HG02981 (cell line): ENCODE data around the gene UBE3C.

Experiments used
- ATAC-seq: cut with Tn5 transposase; IDR thresholded peaks from one replicate; pipeline ENCODE4 v1.9.1; 2021; ENCODE audit warnings: mild to moderate bottlenecking, moderate library complexity; ENCODE audit not compliant: unreplicated experiment

UBE3C gene

DNA sequence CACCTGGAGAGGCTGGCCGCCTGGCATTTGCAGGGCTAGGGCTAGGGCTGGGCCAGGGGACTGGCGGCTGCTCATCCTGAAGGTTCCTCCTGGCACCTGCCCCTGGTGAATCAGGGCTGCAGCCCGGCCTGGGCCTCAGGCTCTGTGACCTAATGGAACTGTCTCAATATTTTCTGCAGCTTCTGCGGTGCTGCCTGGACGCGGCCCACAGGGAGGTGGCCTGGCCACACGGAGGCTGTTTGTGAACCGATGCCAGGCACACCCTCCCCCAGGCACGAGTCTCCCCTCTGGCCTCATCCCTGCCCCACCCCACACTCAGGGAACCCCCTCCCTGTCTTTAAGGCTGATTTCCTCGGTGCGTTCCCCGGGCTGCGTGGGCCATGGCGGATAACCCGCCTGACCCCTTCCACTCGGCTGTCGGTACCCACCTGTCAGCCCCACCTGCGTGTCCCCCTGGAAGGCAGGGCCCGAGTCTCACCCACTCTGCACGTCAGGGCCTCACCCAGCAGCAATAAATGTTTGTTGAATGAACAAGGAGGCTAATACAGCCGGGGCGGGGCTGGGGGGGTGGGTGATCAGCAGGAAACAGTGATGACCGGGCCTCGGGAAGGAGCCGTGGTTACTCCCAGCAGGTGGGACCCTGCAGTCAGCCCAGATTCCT lies 143.5 kb downstream of the UBE3C start:
- no peak for ATAC-seq

DNA sequence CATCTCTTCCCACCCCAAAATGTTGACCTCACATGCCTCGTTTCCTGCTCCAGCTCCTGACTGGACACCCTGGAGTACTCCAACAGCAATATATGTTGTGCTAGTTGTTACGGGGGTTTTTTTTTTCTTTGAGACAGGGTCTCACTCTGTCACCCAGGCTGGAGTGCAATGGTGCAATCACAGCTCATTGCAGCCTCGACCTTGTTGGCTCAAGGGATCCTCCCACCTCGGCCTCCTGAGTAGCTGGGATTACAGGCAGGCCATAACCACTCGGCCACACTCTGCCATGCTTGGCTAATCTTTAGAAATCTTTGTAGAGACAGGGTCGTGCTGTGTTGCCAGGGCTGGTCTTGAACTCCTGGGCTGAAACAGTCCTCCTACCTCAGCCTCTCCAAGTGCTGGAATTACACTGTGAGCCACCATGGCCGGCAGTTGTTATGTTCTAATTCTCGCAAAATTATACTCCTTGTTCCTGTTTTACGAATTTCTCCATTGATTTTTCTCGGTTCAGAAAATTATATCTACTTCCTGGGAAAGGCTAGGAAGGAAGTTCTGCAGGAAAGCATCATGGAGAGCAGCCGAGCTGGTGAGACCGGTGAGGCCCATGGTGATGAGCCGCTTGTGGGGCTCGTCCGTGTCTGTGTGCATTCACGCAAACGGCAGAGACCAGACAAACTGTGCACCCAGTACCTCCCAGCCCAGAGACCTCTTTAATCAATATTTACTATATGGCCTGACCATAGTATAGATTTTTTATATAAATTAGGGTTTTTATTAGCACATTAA lies 145.7 kb downstream of the UBE3C start:
- no peak for ATAC-seq

DNA sequence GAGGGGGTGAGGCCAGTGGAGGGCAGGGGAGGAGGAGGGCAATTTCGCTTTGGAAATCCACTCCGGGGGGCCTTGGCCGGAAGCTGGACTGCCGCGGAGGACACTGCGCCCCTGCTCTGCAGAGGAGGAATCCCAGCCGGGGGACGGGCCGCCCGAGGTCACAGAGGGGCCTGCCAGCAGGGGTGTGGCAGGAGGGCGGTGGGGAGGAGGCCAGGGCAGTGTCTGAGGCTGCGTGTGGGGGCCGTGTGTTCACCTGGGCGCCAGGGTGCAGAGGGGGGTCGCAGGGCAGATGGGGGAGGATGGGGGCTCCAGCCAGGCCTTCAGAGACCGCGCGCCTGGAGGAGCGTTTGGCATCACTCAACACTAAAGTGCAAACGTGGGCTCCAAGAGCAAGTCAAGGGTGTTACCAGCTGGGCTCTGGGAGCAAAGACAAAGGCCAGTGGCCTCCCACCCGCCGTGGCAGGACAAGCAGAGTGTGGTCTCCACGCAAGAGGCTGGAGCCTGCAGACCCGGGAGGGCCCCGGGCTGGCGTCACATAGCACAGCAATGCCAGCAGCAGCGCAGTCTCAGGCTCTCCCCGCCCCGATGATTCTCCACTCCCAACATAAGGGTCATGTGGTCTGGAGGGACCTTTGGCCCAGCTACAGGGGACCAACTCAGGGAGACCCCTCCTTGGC lies 152.8 kb downstream of the UBE3C start:
- ATAC-seq, result no peak

DNA sequence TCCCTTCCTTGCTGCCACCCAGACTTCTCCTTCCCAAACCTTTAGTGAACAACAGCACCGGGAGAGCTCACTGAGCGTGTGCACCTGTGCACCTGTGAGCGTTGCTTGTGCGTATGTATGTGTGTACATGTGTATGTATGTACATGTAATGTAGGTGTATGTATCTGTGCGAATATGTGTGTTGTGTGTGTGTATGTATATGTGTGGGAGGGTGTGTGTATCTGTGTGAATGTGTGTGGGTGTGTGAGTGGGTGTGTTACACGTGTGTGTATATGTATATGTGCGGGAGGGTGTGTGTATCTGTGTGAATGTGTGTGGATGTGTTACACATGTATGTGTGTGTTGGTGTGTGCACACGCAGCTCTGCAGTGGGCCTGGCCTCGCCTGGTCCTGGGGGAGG lies 153.5 kb downstream of the UBE3C start:
- no peak for ATAC-seq

DNA sequence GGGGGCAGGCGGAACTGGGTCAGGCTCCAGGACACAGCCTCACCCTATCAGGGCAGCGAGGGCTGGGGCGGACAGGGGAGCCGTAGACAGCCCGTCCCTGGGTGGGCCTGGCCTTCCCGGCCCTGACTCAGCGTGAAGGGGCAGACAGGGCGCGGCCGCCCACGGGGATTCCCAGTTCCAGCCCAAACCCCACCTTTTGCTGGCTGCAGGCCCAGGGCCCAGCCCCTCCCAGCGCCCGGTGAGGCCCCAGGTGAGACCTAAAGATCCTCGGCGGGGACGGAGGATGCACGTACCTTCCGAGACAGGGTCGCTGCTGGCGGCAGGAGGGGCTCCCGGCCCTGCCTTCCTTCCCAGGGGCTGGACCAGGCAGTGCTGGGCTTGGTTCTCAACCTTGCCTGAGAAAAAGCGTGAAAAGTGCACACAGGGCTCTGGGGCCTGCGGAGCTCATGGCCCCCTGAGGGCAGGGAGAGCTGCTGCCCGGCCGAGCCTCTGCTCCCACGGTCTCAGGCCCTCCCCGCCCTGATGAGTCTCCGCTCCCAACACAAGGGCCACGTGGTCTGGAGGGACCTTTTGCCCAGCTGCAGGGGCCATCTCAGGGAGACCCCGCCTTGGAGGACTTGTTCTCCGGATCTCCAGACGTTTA lies 154.2 kb downstream of the UBE3C start:
- ATAC-seq, result no peak

DNA sequence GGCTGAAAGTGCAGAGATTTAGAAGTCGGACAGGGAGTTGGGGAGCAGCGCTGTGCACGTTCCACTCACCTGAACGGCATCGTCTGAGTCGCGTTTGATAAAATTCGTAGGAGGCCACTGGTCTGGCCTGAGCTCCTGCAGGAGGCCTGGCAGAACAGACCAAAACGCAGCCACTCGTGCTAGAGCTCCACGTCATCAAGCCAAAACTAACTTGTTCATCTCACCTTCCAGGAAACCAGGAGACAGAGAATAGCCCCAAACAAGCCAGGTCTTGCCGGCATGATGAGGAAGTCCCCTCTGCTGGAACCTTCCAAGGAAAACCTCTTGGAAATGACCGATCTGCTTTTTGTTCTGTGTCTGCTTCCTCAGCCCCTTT lies 154.7 kb downstream of the UBE3C start:
- ATAC-seq, result no peak

DNA sequence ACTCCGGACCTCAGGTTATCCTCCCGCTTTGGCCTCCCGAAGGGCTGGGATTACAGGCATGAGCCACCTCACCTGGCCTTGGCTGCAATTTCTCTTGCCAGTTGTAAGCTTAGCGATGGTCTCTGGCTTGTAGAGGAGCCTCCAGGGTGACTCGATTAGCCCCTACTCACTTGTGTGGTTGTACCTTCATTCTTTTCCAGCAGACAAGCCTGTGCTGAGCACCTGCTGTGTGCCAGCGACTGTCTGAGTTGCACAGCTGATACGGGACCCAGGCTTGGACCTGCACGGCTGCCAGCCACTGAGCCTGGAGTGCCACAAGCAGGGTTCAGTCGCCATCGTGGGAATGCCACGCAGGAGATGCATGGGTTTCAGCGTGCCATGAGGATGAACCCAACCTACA lies 156.0 kb downstream of the UBE3C start:
- ATAC-seq, result no peak

DNA sequence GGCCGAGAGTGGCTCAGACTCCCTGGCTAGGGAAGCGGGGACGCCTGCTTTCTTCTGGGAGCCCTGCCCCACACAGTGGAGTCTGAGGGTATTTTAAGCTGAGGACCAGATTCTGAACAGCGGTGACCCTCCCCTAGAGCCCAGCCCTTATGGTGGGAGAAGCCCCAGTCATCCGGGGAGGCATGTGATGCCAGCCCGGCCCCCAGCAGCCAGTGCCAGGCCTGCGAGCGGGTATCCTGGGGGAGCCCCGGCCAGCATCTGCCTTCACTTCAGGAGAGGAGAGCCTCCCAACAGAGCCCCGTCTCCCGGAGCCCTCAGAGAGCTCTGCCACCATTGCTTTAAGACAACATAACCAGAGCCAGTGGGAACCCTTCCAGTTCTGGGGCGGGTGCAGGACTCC lies 156.6 kb downstream of the UBE3C start:
- ATAC-seq, result no peak

DNA sequence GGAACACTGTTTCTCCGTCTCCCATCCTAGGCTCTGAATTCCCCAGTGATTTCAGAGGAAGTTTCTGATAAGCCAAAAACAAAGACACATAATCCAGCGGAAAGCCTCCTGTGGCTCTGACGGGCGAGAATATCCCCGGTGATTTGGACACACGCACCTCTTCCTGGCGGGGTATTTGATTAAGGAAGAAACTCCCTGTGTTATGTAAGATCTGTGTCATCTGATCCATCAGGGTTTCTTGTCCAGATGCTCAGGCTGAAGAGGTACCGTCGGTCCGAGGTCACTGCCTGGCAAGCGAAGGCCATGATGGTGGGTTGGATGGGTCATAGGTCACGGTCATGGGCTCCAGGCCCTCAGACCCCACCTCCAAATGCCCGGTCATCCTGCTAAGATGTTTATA lies 158.5 kb downstream of the UBE3C start:
- ATAC-seq, result no peak

DNA sequence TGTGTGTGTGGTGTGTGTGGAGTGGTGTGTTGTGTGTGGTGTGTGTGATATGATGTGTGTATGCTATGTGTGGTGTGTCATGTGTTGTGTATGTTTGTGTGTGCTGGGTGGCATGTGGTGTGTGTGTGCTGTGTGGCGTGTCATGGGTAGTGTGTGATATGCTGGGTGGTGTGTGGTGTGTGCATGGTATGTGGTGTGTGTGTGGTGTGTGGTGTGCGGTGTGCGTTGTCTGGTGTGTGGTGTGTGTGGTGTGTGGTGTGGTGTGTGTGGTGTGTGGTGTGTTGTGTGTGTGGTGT lies 160.5 kb downstream of the UBE3C start:
- no peak for ATAC-seq

DNA sequence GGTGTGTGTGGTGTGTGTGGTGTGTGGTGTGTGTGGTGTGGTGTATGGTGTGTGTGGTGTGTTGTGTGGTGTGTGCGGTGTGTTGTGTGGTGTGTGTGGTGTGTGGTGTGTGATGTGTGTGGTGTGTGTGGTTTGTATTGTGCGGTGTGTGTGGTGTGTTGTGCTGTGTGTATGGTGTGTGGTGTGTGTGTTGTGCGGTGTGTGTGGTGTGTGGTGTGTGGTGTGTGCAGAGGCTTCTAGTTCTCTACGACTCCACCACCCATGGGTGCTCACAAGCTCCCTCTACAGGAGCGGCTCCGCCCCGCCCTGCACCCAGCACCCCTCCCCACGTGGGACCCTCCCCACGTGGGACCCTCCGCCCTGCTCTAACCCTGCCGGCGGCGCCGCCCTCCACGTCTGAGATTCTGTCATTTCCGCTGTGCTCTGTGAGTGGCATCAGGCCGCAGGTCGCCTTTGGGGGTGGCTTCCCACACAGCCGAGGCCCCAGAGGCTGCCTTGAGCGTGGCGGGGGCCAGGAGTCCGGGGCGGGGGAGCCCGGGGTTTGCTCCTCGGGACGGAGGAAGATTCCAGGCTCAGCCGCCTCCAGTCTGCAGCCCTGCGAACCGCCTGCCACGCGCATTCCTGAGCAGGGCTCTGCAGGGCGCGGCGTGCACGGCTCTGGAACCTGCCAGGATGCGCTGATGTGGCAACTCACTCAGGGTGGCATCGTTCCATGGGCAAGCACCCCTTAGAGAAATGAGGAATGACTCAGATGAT lies 161.1 kb downstream of the UBE3C start:
- no peak for ATAC-seq

DNA sequence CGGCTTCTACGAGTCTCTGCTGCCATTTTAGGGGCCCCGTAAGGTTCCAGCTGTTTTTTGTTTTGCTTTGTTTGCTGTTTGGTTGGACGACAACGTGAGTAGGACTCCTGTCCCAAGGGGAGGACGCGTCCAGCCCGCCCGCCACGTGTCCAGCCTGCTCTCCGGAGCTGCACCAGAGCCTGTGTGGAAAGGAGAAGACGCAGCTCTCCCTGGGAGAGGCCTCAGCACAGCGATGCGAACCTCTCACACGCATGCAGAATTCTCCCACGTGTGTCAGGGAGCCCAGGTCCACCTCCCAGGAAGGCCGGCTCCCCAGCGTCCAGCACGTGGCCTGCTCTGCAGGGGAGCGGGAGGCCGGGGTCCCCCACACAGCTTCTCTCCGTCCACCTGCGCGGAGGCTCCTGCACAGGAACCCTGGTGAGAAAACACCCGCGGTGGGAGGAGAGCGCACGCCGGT lies 161.7 kb downstream of the UBE3C start:
- no peak for ATAC-seq

DNA sequence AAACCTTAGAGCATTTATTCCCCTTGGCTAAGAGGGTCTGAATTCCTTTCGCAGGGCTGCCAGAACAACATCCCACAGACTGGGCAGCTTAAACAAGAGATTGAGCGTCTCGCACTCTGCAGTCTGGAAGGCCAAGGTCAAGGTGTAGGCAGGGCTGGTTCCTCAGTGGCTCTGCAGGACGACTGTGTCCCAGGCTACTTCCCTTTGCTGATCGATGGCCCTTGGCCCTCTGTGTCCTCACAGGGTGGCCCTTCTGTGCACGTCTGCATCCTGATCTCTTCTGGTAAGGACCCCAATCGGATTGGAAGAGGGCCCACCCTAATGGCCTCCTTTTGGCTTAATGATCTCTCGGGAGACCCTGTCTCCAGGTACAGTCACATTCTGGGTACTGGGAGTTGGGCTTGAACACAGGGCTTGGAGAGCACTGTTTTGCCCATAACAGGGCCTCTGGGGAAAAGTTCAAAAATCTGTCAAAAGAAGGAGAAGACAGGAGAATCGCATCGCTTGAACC lies 162.9 kb downstream of the UBE3C start:
- peak; percentile 1 for ATAC-seq

DNA sequence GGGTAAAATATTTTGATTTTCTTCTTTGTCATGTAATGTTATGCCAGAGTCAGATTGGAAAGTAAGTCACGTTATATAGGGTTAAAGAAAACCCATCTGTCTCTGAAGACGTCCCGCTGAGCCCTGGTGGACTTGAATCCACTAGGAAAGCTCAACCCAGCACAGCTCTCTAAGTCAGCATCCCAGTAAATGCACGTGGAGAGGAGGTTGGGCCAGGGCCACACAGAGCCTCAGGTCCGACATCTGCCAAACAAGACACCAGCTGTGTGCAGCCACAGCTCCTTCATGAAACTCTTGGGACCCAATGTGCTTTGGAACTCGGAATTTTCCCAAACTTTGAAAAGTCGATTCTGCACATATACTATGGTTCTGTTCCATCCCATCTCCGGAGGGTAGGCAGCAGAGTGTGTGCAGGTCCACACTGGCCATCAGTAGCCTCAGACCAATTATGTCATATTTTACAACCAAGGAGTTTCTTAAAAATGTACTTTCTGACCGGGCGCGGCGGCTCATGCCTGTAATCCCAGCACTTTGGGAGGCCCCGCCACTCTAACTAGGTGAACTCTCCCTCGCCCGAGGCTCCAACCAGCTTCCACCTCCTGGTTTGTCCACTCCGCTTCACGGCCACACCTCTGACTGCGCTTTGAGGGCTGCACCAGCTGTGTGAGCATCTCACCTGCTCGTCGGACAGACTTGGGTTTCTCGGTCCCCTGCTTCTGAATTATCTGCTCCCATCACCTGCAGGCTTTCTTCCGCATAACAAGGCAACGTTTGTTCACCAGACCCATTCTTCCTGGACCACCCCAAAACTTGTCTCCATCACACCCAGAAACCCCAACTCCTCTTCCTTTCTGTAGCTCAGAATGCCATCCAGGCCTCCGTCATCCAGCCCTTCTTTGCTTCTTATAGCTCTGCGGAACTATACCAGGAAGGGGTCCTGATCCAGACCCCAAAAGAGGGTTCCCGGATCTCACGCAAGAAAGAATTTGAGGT lies 168.4 kb downstream of the UBE3C start:
- no peak for ATAC-seq

DNA sequence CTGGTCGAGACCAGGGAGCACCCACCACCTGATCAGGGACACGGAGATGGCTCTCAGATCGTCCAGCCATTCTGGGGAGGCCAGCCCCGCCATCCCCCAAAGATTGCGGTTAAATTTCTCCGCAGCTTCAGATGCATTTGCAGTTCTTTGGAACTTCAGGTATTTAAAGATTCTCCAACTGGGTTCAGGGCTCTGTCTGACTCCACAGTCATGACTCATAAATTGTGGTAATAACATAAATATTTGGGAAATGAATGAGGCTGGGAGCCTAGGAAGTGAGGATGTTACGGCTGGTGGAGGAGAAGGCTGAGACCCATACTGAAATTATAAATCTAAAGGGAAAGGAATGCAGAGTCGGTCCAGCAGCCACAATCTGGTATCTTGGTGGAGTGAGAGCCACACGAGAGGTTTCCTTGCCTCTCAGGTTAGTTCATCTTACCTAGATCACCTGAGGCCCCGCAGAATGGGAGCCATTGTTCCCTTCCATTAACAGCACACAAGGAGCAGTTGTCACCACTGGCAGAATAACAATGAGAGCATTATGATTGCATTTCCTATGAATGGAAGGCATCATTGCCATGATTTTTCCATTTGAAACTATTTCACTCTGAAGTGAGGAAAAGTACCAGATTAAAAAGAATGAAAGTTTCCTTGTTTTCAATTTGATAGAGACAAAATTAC lies 171.4 kb downstream of the UBE3C start:
- ATAC-seq, result no peak

DNA sequence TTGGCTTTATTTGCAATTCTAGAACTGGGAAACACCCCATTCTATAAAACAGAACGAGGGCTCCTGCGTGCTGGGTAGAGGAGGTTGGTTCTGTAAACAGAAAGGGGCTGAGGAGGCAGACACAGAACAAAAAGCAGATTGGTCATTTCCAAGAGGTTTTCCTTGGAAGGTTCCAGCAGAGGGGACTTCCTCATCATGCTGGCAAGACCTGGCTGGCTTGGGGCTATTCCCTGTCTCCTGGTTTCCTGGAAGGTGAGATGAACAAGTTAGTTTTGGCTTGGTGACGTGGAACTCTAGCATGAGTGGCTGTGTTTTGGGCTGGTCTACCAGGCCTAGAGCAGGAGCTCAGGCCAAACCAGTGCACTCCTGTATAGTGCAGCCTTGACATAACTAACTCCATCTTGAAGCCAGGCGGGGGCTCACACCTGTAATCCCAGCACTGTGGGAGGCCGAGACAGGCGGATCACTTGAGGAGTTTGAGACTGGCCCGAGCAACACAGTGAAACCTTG lies 172.0 kb downstream of the UBE3C start:
- no peak for ATAC-seq

DNA sequence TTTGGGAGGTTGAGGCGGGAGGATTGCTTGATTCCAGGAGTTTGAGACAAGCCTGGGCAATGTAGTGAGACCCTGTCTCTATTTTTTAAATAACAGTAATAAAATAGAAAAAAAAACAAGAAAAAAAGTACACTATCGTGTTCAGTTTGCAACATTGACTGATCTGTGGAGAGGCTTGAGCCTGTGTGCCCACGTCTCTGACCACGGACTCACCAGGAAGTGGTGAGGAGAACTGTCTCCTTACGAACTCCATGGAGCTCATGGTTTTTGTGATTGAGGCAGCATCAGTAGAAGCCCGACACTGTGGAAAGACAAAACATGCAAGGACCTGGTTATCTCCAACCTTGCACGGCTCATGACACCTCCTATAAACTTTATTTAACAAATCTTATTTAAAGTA lies 174.2 kb downstream of the UBE3C start:
- ATAC-seq, result no peak

DNA sequence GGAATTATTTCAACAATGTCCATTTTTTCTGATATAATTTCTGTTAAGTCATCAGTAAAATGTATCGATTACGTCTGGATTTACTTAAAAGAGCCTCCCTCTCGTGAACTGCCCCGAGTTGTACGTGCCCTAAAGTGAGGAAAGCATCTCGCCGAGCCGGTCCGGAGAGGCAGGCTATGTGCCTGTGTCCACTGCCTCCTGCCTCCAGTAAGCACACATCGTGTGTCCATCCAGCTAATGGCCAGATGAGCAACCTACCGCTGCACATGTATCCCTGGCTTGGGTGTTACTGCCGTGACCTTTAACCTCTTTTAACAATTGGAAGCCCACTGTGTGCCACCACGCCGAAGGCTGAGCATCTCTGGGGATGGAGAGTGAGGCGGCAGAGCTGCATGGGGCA lies 174.9 kb downstream of the UBE3C start:
- ATAC-seq, result no peak
